Endothelial cell (in vitro differentiated cells): Measurements from ENCODE around the gene CYFIP1. TPM values are rescaled to one million over a fixed set of nuclear protein-coding genes. Genes with fewer than 3 reads are reported as not detected.

Experiments used
- DNase-seq: peaks from one replicate; pipeline ENCODE4 v3.0.0; 2021; ENCODE audit warnings: low spot score
- H3K27ac Mint-ChIP-seq: one replicate; pipeline ENCODE4 v1.8.0; 2021; ENCODE audit warnings: mixed read lengths, inconsistent platforms; ENCODE audit not compliant: unreplicated experiment
- H3K27me3 Mint-ChIP-seq: one replicate; pipeline ENCODE4 v1.8.0; 2021; ENCODE audit warnings: mild to moderate bottlenecking, moderate library complexity, mixed read lengths, inconsistent platforms; ENCODE audit not compliant: unreplicated experiment
- H3K36me3 Mint-ChIP-seq: one replicate; pipeline ENCODE4 v1.8.0; 2021; ENCODE audit warnings: mild to moderate bottlenecking, low read depth, mixed read lengths, inconsistent platforms; ENCODE audit not compliant: unreplicated experiment
- H3K4me1 Mint-ChIP-seq: one replicate; pipeline ENCODE4 v1.8.0; 2021; ENCODE audit warnings: mild to moderate bottlenecking, mixed read lengths, inconsistent platforms; ENCODE audit not compliant: unreplicated experiment
- H3K4me3 Mint-ChIP-seq: one replicate; pipeline ENCODE4 v1.8.0; 2021; ENCODE audit warnings: mild to moderate bottlenecking, mixed read lengths, inconsistent platforms; ENCODE audit not compliant: unreplicated experiment
- H3K9me3 Mint-ChIP-seq: one replicate; pipeline ENCODE4 v1.8.0; 2021; ENCODE audit warnings: mixed read lengths, inconsistent platforms; ENCODE audit not compliant: unreplicated experiment
- total RNA-seq: library from RNA; stranded (reverse); fragmentation: NEBNext Ultra II Directional; extraction: Animal tissue kit (Norgen Biotek cat#: 25700); gene quantifications from one replicate; pipeline ENCODE4 v1.2.1, GENCODE V29; 2021; ENCODE audit not compliant: unreplicated experiment
- TF ChIP-seq, protein P1 (sequence below): fragments of 200-600 bp; sonication (generic); IDR thresholded peaks from one replicate; pipeline ENCODE4 v1.5.0; 2021; ENCODE audit warnings: antibody characterized with exemption; ENCODE audit not compliant: unreplicated experiment

CYFIP1 gene
- total RNA-seq, 1 donor from 2014 or later: 154 TPM

- TF ChIP-seq, protein P1, sequence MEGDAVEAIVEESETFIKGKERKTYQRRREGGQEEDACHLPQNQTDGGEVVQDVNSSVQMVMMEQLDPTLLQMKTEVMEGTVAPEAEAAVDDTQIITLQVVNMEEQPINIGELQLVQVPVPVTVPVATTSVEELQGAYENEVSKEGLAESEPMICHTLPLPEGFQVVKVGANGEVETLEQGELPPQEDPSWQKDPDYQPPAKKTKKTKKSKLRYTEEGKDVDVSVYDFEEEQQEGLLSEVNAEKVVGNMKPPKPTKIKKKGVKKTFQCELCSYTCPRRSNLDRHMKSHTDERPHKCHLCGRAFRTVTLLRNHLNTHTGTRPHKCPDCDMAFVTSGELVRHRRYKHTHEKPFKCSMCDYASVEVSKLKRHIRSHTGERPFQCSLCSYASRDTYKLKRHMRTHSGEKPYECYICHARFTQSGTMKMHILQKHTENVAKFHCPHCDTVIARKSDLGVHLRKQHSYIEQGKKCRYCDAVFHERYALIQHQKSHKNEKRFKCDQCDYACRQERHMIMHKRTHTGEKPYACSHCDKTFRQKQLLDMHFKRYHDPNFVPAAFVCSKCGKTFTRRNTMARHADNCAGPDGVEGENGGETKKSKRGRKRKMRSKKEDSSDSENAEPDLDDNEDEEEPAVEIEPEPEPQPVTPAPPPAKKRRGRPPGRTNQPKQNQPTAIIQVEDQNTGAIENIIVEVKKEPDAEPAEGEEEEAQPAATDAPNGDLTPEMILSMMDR: no peak
- H3K4me3 Mint-ChIP-seq: no peak overlapping the region
Observed at GRCh38 chr15:22936577-22937472, 43.3 kb downstream of the CYFIP1 start.

GRCh38 chr15:22933641-22934061, 46.5 kb downstream of the CYFIP1 start:
- TF ChIP-seq, protein P1: no peak
- peaks cover 22% of the 10 kb centered on the region for H3K36me3 Mint-ChIP-seq

More at GRCh38 chr15:22936577-22937472, 43.3 kb downstream of the CYFIP1 start:
- Mint-ChIP-seq H3K27me3 (peaks cover 4% of the 10 kb centered on the region), H3K9me3 (no peaks in the 10 kb centered on the region), H3K27ac (no peak overlapping the region), H3K4me1 (no peaks in the 10 kb centered on the region), H3K36me3 (peaks cover 26% of the 10 kb centered on the region)
- no peak for DNase-seq

DNA sequence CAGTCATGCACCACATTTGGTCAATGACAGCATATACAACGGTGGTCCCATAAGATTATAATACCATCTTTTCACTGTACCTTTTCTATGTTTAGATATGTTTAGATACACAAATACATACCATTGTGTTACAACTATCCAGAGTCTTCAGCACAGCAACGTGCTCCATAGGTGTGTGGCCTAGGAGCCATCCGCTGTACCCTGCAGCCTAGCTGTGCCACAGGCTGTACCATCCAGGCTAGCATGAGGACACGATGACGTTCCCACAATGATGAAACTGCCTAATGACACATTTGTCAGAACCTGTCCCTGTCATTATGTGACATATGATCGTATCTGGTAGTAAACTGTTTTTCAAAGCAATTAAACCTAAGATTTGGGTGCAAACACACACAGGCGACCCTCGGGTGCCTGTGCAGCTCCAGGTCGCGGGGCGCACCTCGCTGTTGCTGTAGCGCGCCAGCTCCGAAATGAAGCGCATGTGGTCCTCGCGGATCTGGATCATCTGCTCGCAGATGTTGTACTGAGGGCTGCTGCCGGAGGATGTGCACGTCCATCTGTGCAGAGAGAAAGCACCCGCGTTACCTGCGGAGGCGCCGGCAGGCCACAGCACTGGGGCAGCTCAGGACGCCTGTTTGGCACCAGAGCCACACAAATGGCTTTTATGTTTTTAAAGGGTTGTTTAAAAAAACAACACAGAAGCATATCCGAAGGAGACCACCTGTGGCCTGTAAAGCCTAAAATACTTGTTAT, 48.2 kb downstream of the CYFIP1 start:
- Mint-ChIP-seq H3K27me3 (peaks cover 3% of the 10 kb centered on the region), H3K4me1 (no peaks in the 10 kb centered on the region), H3K36me3 (peaks cover 22% of the 10 kb centered on the region), H3K9me3 (no peaks in the 10 kb centered on the region), H3K4me3 (no peak overlapping the region), H3K27ac (no peak overlapping the region)
- TF ChIP-seq, protein P1: no peak
- DNase-seq: no peak

More at GRCh38 chr15:22933641-22934061, 46.5 kb downstream of the CYFIP1 start:
- Mint-ChIP-seq H3K4me3 (no peak overlapping the region), H3K27me3 (peaks cover 3% of the 10 kb centered on the region), H3K4me1 (no peaks in the 10 kb centered on the region), H3K27ac (no peak overlapping the region), H3K9me3 (no peaks in the 10 kb centered on the region)
- no peak for DNase-seq

DNA sequence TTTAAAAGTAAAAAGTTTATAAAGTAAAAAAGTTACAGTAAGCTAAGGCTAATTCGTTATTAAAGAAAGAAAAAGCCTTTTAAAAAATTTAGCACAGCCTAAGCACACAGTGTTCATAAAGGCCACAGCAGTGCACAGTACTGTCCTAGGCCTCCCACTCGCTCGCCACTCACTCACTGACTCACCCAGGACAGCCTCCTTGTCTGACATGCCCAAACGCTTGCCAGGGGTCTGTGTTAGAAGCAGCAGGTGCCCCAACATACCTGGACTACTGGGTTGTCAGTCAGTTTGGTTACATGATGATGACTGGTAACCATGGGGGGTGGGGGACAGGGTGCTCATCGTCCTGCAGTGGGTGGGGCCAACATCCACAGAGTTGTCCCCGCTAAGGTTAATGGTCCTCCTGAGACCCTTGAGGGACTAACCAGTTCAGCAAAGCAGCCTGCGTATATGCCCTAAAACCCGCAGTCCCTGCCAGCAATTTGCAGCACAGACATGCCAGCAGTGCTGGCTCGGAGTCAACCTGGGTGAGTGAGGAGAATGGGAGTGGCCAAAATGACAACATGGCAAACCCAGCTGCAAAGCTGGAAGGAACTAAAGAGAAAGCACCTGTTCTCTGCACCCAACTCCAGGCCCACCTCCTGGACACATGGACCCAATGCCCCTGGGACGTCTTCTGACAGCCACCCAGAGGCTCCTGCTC, 49.2 kb downstream of the CYFIP1 start:
- TF ChIP-seq, protein P1: no peak
- H3K4me1 Mint-ChIP-seq: no peaks in the 10 kb centered on the region
- no peak for DNase-seq
- no peak overlapping the region for H3K27ac Mint-ChIP-seq
- H3K9me3 Mint-ChIP-seq: no peaks in the 10 kb centered on the region
- H3K36me3 Mint-ChIP-seq: peaks cover 14% of the 10 kb centered on the region
- H3K4me3 Mint-ChIP-seq: no peak overlapping the region
- H3K27me3 Mint-ChIP-seq: peaks cover 1% of the 10 kb centered on the region
